Stimulated activated naive CD8-positive, alpha-beta T cell treated with anti-CD3 and anti-CD28 coated beads, Interleukin-15, amount 100 ng/mL, for 72 hours (primary cell): Measurements from ENCODE around the gene RIC3.

ENCODE experiments used
- ATAC-seq: fragments of 150-1000 bp; cut with Tn5 transposase; 2 replicates; pipeline ENCODE4 v1.10.0; 2021; ENCODE audit warnings: mild to moderate bottlenecking, moderate library complexity
- DNase-seq, 2 donors: peaks; one replicate each; pipeline ENCODE4 v3.0.0; 2021 to 2022
- H3K27ac Mint-ChIP-seq, 2 donors: one replicate each; pipeline ENCODE4 v1.8.0; 2022; ENCODE audit warnings: mild to moderate bottlenecking in 2 of 2, mixed read lengths in 2 of 2, moderate library complexity in 2 of 2
- H3K27me3 Mint-ChIP-seq: one replicate; pipeline ENCODE4 v1.8.0; 2022; ENCODE audit warnings: mixed read lengths
- H3K4me1 Mint-ChIP-seq: one replicate; pipeline ENCODE4 v1.8.0; 2022; ENCODE audit warnings: mild to moderate bottlenecking, mixed read lengths
- H3K4me3 Mint-ChIP-seq, 2 donors: one replicate each; pipeline ENCODE4 v1.8.0; 2022; ENCODE audit warnings: mild to moderate bottlenecking in 2 of 2, mixed read lengths in 2 of 2, moderate library complexity in 1 of 2
- H3K9me3 Mint-ChIP-seq, 2 donors: one replicate each; pipeline ENCODE4 v1.8.0; 2022; ENCODE audit warnings: mixed read lengths in 2 of 2

The RIC3 gene, protein sequence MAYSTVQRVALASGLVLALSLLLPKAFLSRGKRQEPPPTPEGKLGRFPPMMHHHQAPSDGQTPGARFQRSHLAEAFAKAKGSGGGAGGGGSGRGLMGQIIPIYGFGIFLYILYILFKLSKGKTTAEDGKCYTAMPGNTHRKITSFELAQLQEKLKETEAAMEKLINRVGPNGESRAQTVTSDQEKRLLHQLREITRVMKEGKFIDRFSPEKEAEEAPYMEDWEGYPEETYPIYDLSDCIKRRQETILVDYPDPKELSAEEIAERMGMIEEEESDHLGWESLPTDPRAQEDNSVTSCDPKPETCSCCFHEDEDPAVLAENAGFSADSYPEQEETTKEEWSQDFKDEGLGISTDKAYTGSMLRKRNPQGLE

GRCh38 chr11:8168485-8169257 lies at the start of gene RIC3:
Gene RIC3, minus strand, starts transcription at chr11:8169025. Its CDS starts 36 bp downstream, at chr11:8168989.
- peaks cover 28% of the 10 kb centered on the region for H3K27me3 Mint-ChIP-seq
- peaks cover 35% of the 10 kb centered on the region for H3K4me1 Mint-ChIP-seq
- peak; percentile 92 for ATAC-seq
- peak within 1 kb of the TSS; percentile 88 to 97 for H3K4me3 Mint-ChIP-seq
- peak; percentile 55 to 64 for DNase-seq
- peak within 1 kb of the TSS; percentile 81 to 82 for H3K27ac Mint-ChIP-seq
- H3K9me3 Mint-ChIP-seq = no peaks in the 10 kb centered on the region

- no peaks in the 10 kb centered on the region for H3K27me3 Mint-ChIP-seq
- no peak overlapping the region for H3K4me3 Mint-ChIP-seq
- no peaks in the 10 kb centered on the region for H3K9me3 Mint-ChIP-seq
- no peak for ATAC-seq
- no peak for DNase-seq
- no peak overlapping the region for H3K27ac Mint-ChIP-seq
- no peaks in the 10 kb centered on the region for H3K4me1 Mint-ChIP-seq
Measured at GRCh38 chr11:8218409-8218808, 49.6 kb upstream of the RIC3 start.

DNA sequence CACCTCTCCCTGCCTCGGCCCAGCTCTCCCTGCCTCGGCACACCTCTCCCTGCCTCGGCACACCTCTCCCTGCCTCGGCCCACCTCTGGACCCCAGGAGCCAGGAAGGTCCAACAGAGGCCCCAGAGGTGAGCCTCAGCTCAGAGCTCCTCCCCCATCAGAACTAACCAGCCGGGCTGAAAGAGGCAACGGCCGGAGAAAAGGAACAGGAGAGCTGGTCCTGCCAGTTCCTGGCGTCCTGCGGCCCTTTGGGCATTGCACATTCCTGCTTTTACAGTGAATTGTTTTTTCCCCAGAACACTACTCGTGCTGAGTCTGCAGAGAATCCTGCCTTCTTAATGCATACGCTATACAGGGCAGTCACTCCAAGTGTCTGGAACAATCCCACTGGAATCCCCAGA lies 49.1 kb upstream of the RIC3 start:
- Mint-ChIP-seq H3K4me3 (no peak overlapping the region), H3K27ac (no peak overlapping the region), H3K9me3 (no peaks in the 10 kb centered on the region), H3K4me1 (no peaks in the 10 kb centered on the region), H3K27me3 (no peaks in the 10 kb centered on the region)
- DNase-seq = no peak
- ATAC-seq = no peak

DNA sequence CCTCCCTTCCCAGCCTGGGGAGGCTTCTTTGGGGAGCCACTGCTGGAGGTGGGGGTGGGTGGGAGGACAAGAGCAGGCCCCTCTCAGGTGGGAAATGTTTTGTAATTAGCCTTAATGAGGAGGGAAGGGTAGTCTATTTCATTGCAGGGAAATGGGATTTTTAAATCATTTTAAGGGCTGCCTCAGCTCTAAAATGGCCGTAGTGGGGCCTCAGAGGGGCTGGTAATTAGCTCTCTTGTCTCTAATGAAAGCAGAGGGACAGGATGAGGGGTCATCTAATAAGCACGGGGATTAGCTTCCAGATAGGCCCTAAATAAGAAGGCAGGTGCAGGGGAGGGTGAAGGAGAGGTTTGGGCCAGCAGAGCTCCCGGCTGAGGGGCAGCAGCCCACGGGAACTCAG lies 48.3 kb upstream of the RIC3 start:
- DNase-seq (no peak), ATAC-seq (no peak)
- Mint-ChIP-seq H3K27me3 (no peaks in the 10 kb centered on the region), H3K4me1 (no peaks in the 10 kb centered on the region), H3K9me3 (no peaks in the 10 kb centered on the region), H3K27ac (no peak overlapping the region), H3K4me3 (no peak overlapping the region)

- DNase-seq (no peak), ATAC-seq (no peak)
- Mint-ChIP-seq H3K4me1 (no peaks in the 10 kb centered on the region), H3K9me3 (no peaks in the 10 kb centered on the region), H3K27me3 (peaks cover 25% of the 10 kb centered on the region), H3K27ac (no peak overlapping the region), H3K4me3 (no peak overlapping the region)
Measured at GRCh38 chr11:8213376-8213775, 44.6 kb upstream of the RIC3 start.

DNA sequence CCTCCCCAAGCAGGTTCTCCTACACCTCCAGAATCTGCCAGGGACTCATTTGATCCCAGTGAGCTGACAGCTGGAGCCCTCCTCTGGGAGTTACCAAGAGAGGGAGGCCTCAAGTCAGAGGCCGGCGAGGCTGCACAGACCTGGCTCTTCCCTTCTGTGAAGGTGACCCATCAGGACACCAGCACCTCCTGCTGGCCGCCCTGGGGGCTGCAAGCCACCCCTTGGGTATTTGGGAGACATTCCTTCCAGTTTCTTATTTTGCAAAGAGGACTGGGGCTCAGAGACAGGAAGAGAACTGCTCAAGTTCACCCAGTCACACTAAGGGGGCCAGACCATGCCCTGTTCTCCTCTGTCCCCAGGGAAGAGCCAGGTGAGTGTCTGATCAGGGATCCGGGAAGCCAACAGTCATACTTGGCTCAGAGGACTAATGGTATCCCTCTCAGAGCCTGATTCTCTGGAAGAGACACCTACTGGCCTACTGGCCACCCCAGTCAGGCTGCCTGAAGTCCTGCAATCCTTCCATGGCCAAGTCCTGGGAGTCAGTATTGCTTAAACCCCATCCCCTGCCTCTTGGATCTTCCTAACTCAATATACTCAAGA lies 40.5 kb upstream of the RIC3 start:
- Mint-ChIP-seq H3K4me1 (peaks cover 8% of the 10 kb centered on the region), H3K27ac (no peak overlapping the region), H3K4me3 (no peak overlapping the region), H3K9me3 (no peaks in the 10 kb centered on the region), H3K27me3 (peaks cover 62% of the 10 kb centered on the region)
- ATAC-seq = peak; percentile 19
- peak in 1 of 2 donors; percentile 24 for DNase-seq

DNA sequence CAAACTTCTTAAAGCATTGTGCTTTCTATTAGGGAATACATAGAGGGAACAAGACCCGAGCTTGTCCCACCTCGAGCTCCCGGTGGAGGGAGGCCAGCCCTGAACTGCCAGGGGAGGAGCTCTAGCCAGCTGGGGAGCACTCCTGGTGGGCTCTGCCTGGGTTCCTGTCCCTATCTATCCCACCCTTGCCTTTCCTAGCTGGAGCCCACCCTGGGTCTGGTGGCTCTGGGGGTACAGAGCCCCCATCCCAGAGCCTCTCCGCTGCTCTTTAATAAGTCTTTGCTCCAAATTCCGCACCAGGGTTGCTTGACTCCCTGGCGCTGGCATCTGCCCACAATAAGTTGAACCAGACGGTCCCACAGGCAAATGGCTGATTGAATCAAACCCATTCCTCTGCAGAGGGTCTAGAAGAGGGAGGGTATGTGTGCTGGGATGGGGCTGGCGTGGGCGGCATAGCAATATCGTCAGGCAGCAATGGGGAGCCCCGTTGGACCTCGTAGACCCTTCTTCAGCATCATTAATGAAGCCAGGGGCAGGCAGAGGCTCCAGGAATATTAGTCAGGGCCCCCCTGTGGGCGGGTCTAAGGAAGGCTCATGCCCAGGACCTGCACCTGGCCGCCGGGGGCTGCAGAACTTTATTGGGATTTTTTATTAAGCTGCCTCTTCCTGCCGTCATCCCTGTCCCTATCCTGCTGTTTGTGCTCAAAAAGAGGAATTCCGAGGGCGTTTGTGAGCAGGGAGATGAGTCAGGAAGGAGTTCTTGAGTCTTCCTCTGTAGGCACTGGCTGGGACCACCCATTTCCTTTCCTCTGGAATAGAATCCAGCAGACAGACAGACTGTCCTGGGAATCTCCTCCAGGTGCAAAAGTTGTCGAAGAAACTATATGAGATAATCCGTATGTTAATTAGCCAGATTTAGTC lies 38.5 kb upstream of the RIC3 start:
- Mint-ChIP-seq H3K4me3 (peak overlapping the region in 1 of 2 donors; percentile 5), H3K9me3 (no peaks in the 10 kb centered on the region), H3K27me3 (peaks cover 71% of the 10 kb centered on the region), H3K4me1 (peaks cover 8% of the 10 kb centered on the region), H3K27ac (no peak overlapping the region)
- DNase-seq (no peak), ATAC-seq (no peak)

- ATAC-seq (no peak), DNase-seq (peak in 1 of 2 donors; percentile 6)
- peak overlapping the region in 1 of 2 donors; percentile 5 for H3K4me3 Mint-ChIP-seq
- no peaks in the 10 kb centered on the region for H3K9me3 Mint-ChIP-seq
- no peak overlapping the region for H3K27ac Mint-ChIP-seq
- H3K4me1 Mint-ChIP-seq = peaks cover 8% of the 10 kb centered on the region
- peaks cover 71% of the 10 kb centered on the region for H3K27me3 Mint-ChIP-seq
Measured at GRCh38 chr11:8206251-8207079, 37.6 kb upstream of the RIC3 start.

GRCh38 chr11:8205566-8205965 lies 36.7 kb upstream of the RIC3 start:
- ATAC-seq (no peak), DNase-seq (no peak)
- H3K27ac Mint-ChIP-seq = no peak overlapping the region
- H3K9me3 Mint-ChIP-seq = no peaks in the 10 kb centered on the region
- H3K27me3 Mint-ChIP-seq = peaks cover 63% of the 10 kb centered on the region
- H3K4me1 Mint-ChIP-seq = peaks cover 8% of the 10 kb centered on the region
- no peak overlapping the region for H3K4me3 Mint-ChIP-seq

DNA sequence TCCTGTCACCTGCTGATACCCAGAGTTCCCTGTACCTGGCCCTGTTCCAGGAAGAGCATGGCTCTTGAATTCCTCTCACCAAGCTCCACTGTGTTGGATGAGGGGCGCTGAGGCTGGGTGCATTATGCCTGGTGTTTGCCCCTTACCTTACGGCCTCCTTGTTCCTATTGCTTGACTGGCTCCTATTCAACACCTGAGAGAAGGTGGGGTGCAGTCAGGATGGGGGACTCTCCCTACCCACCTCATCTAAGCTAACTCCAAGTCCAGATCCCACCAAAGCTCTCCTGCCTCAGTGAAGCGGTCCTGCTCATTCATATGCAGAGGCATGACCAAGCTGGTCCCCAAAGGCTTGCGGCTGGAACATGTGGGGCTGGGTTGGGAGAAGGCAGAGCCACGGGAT lies 35.8 kb upstream of the RIC3 start:
- DNase-seq (no peak), ATAC-seq (no peak)
- H3K4me1 Mint-ChIP-seq = peaks cover 8% of the 10 kb centered on the region

DNA sequence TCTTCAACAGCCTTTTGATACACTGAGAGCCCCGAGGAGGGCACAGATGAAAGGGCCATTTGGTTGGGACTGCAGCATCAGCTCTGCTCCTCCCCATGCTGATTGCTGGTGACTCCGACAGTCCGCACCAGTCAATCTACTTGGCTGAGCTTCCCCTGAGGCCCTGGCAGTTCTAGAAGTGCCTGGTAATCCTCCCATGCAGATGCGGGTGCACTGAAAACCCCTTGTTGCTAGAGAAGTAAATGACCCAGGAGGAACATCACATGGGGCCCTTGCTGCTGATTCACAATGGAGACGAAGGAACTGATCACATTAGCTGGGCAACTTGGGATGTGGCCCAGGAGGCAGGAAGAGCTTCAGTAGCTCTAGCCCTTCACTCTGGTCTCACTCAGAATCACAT lies 35.2 kb upstream of the RIC3 start:
- Mint-ChIP-seq H3K4me3 (no peak overlapping the region), H3K4me1 (peaks cover 8% of the 10 kb centered on the region), H3K9me3 (no peaks in the 10 kb centered on the region), H3K27ac (no peak overlapping the region), H3K27me3 (peaks cover 62% of the 10 kb centered on the region)
- DNase-seq = no peak
- no peak for ATAC-seq

More for the DNA sequence above, 35.8 kb upstream of the RIC3 start:
- H3K27me3 Mint-ChIP-seq = peaks cover 62% of the 10 kb centered on the region
- no peak overlapping the region for H3K4me3 Mint-ChIP-seq
- H3K9me3 Mint-ChIP-seq = no peaks in the 10 kb centered on the region
- H3K27ac Mint-ChIP-seq = peak overlapping the region in 1 of 2 donors; percentile 85

- no peak overlapping the region for H3K4me3 Mint-ChIP-seq
- no peak for ATAC-seq
- H3K27ac Mint-ChIP-seq = no peak overlapping the region
- no peaks in the 10 kb centered on the region for H3K9me3 Mint-ChIP-seq
- peaks cover 8% of the 10 kb centered on the region for H3K4me1 Mint-ChIP-seq
- H3K27me3 Mint-ChIP-seq = peaks cover 58% of the 10 kb centered on the region
- no peak for DNase-seq
Measured at GRCh38 chr11:8203414-8203715, 34.5 kb upstream of the RIC3 start.

GRCh38 chr11:8202516-8203413 lies 33.9 kb upstream of the RIC3 start:
- no peak overlapping the region for H3K27ac Mint-ChIP-seq
- H3K4me1 Mint-ChIP-seq = peaks cover 8% of the 10 kb centered on the region
- DNase-seq (no peak), ATAC-seq (no peak)
- H3K27me3 Mint-ChIP-seq = peaks cover 57% of the 10 kb centered on the region
- no peaks in the 10 kb centered on the region for H3K9me3 Mint-ChIP-seq
- H3K4me3 Mint-ChIP-seq = no peak overlapping the region
